Uterus (tissue), 4 donors: ENCODE data around the gene NEK10. TPM values are rescaled to one million over a fixed set of nuclear protein-coding genes. Genes with fewer than 3 reads are reported as not detected.

Source experiments
- DNase-seq, 2 donors: peaks; one replicate each; pipeline ENCODE4 v3.0.0-alpha.2; 2019 to 2020
- H3K27ac ChIP-seq, 2 donors: fragments of 200-600 bp; sonication (generic); 1 replicate in 1 of 2; 2 replicates in 1 of 2; pipeline ENCODE4 v1.5.1; 2016 to 2018
- H3K27me3 ChIP-seq, 2 donors: fragments of 200-600 bp; sonication (generic); one replicate each; pipeline ENCODE4 v1.5.1; 2018 to 2019; ENCODE audit warnings: control low read depth in 1 of 2
- H3K36me3 ChIP-seq, 2 donors: fragments of 200-600 bp; sonication (generic); one replicate each; pipeline ENCODE4 v1.5.1; 2019; ENCODE audit warnings: control low read depth in 1 of 2
- H3K4me1 ChIP-seq, 2 donors: fragments of 200-600 bp; sonication (generic); one replicate each; pipeline ENCODE4 v1.5.1; 2018 to 2019; ENCODE audit warnings: control low read depth in 1 of 2
- H3K4me3 ChIP-seq, 2 donors: fragments of 200-600 bp; sonication (generic); 1 replicate in 1 of 2; 2 replicates in 1 of 2; pipeline ENCODE4 v1.5.1; 2018 to 2019; ENCODE audit warnings: mild to moderate bottlenecking in 1 of 2
- H3K9me3 ChIP-seq, 2 donors: fragments of 200-600 bp; sonication (generic); one replicate each; pipeline ENCODE4 v1.5.1; 2019; ENCODE audit warnings: control low read depth in 1 of 2
- CTCF ChIP-seq, 4 experiments: fragments of 200-600 bp in 2 of 4; fragments of 450-650 bp in 2 of 4; sonication (generic) in 2 of 4; IDR thresholded peaks; one replicate each; pipeline ENCODE4 v1.5.1; 2016 to 2019; ENCODE audit warnings: antibody characterized with exemption in 4 of 4, mild to moderate bottlenecking in 2 of 4, moderate library complexity in 1 of 4
- POLR2A ChIP-seq, 2 donors: fragments of 450-650 bp; IDR thresholded peaks; one replicate each; pipeline ENCODE4 v1.6.1; 2016; ENCODE audit warnings: antibody characterized with exemption in 2 of 2, mild to moderate bottlenecking in 1 of 2, moderate library complexity in 1 of 2
- intact Hi-C: fragments of 100-400 bp; cut with DNase I; formaldehyde crosslinking; loops from one replicate; pipeline ENCODE4 v1.15.1; 2023; ENCODE audit warnings: low total_unique reads
- total RNA-seq, 4 donors: library from RNA; depleted of rRNA in 3 of 4; stranded (reverse); fragments of >200 nt in 3 of 4; gene quantifications; one replicate each; pipeline versions ENCODE4 v1.1.0 to v1.2.4, GENCODE V29; 2014 to 2023
- donor health status: DM: yes; HTN: yes; CAD: no.

Gene NEK10
- total RNA-seq, 4 donors from 2014 or later: under 0.01 to 8.3 (median 0.83) TPM

- Histone ChIP-seq H3K27me3 (no peaks in the 10 kb centered on the region), H3K36me3 (no peaks in the 10 kb centered on the region), H3K4me1 (no peaks in the 10 kb centered on the region), H3K9me3 (no peaks in the 10 kb centered on the region), H3K4me3 (no peak overlapping the region), H3K27ac (no peak overlapping the region)
- TF ChIP-seq POLR2A (IDR thresholded peaks at IDR 0.05) (no peak), CTCF (IDR thresholded peaks at IDR 0.05) (no peak)
- no peak for DNase-seq
- intact Hi-C loops: no loop called here
Measured at GRCh38 chr3:27097182-27097581, 272.0 kb downstream of the NEK10 start.

DNA sequence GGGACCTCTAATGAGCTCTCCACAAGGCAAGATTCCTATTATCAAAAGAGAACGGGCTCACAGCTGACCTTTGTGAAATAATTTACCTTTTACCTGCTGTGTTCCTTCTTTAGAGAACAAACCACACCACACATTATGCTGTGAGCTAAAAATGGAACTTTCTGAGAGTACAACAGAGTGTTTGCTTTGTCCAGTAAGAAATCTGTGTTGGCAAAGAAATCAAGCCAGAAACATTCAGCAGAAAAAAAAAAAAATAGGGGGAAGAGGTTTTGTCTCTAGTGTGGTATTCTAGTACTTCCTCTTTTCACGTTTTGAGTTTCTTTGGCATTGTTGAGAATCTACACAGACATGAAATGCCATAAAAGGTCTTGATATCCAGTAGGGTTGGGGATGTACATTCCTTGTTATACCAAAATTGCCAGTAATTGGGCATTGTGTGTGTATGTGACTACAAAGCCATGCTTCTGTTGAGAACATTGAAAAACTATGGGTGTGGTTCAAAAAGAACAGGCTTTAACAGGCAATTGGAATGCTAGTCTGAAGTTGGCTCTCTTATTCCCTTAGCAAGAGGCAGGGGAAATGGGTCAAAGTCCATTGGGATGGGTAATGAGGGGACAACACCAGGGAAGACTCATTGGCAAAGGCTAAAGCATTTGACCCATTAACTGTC is 273.5 kb downstream of the NEK10 start:
- Histone ChIP-seq H3K27me3 (no peaks in the 10 kb centered on the region), H3K27ac (no peak overlapping the region), H3K9me3 (no peaks in the 10 kb centered on the region), H3K4me3 (no peak overlapping the region), H3K36me3 (no peaks in the 10 kb centered on the region), H3K4me1 (no peaks in the 10 kb centered on the region)
- TF ChIP-seq POLR2A (IDR thresholded peaks at IDR 0.05): no peak
- TF ChIP-seq CTCF (IDR thresholded peaks at IDR 0.05): no peak
- no peak for DNase-seq
- intact Hi-C loops: no loop called here

- Histone ChIP-seq H3K27ac (no peak overlapping the region), H3K27me3 (no peaks in the 10 kb centered on the region), H3K36me3 (no peaks in the 10 kb centered on the region), H3K4me1 (no peaks in the 10 kb centered on the region), H3K9me3 (no peaks in the 10 kb centered on the region), H3K4me3 (no peak overlapping the region)
- intact Hi-C loops: no loop called here
- TF ChIP-seq POLR2A (IDR thresholded peaks at IDR 0.05): no peak
- no peak for TF ChIP-seq CTCF (IDR thresholded peaks at IDR 0.05)
- no peak for DNase-seq
Measured at GRCh38 chr3:27094721-27095120, 274.5 kb downstream of the NEK10 start.

DNA sequence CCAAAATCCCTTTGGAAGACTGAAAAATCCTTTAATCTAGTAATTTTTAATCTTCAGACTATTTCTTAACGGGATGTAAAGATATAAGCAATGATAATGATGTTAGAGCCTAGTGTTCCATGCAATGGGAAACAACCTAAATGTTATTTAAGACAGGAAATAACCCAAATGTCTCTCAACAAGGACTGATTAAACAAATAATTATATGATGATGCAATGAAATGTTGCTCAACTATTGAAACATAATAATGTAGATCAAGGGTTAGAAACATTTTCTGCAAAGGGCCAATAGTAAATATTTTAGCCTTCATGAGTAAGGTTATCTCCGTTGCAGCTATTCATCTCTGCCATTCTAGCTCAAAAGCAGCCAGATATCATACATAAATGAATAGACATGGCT is 275.4 kb downstream of the NEK10 start:
- Histone ChIP-seq H3K4me1 (no peaks in the 10 kb centered on the region), H3K27me3 (no peaks in the 10 kb centered on the region), H3K9me3 (no peaks in the 10 kb centered on the region), H3K4me3 (no peak overlapping the region), H3K27ac (no peak overlapping the region), H3K36me3 (no peaks in the 10 kb centered on the region)
- DNase-seq: no peak
- intact Hi-C loops: no loop called here
- TF ChIP-seq POLR2A (IDR thresholded peaks at IDR 0.05): no peak
- TF ChIP-seq CTCF (IDR thresholded peaks at IDR 0.05): no peak

GRCh38 chr3:27090275-27091041 is 278.7 kb downstream of the NEK10 start:
- no peak for DNase-seq
- no peak overlapping the region for H3K27ac ChIP-seq
- H3K9me3 ChIP-seq: no peaks in the 10 kb centered on the region
- TF ChIP-seq POLR2A (IDR thresholded peaks at IDR 0.05) (no peak), CTCF (IDR thresholded peaks at IDR 0.05) (no peak)
- H3K36me3 ChIP-seq: no peaks in the 10 kb centered on the region
- intact Hi-C loops: no loop called here
- no peaks in the 10 kb centered on the region for H3K27me3 ChIP-seq
- no peaks in the 10 kb centered on the region for H3K4me1 ChIP-seq
- H3K4me3 ChIP-seq: no peak overlapping the region
